MM.1S (cell line): Measurements from ENCODE around the gene ARFIP1.

ENCODE experiments used
- DNase-seq: peaks from one replicate; pipeline ENCODE4 v3.0.0-alpha.2; 2015
- H2AFZ ChIP-seq: fragments of 300-600 bp; sonication (generic); 2 replicates; pipeline ENCODE4 v1.6.0; 2016; ENCODE audit warnings: antibody characterized with exemption, low read length
- H3F3A ChIP-seq: fragments of 300-600 bp; sonication (generic); 2 replicates; pipeline ENCODE4 v1.6.1; 2016; ENCODE audit warnings: mild to moderate bottlenecking, antibody characterized with exemption, low read length, moderate library complexity, mixed read lengths; ENCODE audit not compliant: insufficient read depth
- H3K27ac ChIP-seq: fragments of 300-600 bp; sonication (generic); 2 replicates; pipeline ENCODE4 v1.5.1; 2016; ENCODE audit warnings: mild to moderate bottlenecking, low read length
- H3K27me3 ChIP-seq: fragments of 300-600 bp; sonication (generic); replicated peaks from 2 replicates; pipeline ENCODE4 v1.6.0; 2016; ENCODE audit warnings: low read length; ENCODE audit not compliant: insufficient read depth
- H3K36me3 ChIP-seq: fragments of 300-600 bp; sonication (generic); replicated peaks from 2 replicates; pipeline ENCODE4 v1.6.1; 2016; ENCODE audit warnings: mild to moderate bottlenecking, low read length, mixed read lengths; ENCODE audit not compliant: insufficient read depth
- H3K4me1 ChIP-seq: fragments of 300-600 bp; sonication (generic); 2 replicates; pipeline ENCODE4 v1.6.1; 2016; ENCODE audit warnings: low read length, mixed read lengths
- H3K4me2 ChIP-seq: fragments of 300-600 bp; sonication (generic); 2 replicates; pipeline ENCODE4 v1.6.0; 2016; ENCODE audit warnings: low read depth, low read length
- H3K4me3 ChIP-seq: fragments of 300-600 bp; sonication (generic); 2 replicates; pipeline ENCODE4 v1.5.1; 2016; ENCODE audit warnings: low read length, mixed read lengths
- H3K79me2 ChIP-seq: fragments of 300-600 bp; sonication (generic); 2 replicates; pipeline ENCODE4 v1.6.1; 2016; ENCODE audit warnings: mixed run types, low read length, mixed read lengths
- H3K9ac ChIP-seq: fragments of 300-600 bp; sonication (generic); 2 replicates; pipeline ENCODE4 v1.6.1; 2016; ENCODE audit warnings: low read length, mixed read lengths
- H3K9me2 ChIP-seq: fragments of 300-600 bp; sonication (generic); replicated peaks from 2 replicates; pipeline ENCODE4 v1.6.1; 2016; ENCODE audit warnings: mild to moderate bottlenecking, low read length, mixed read lengths; ENCODE audit not compliant: insufficient read depth
- H3K9me3 ChIP-seq: fragments of 300-600 bp; sonication (generic); replicated peaks from 2 replicates; pipeline ENCODE4 v1.6.1; 2016; ENCODE audit warnings: mild to moderate bottlenecking, low read length, mixed read lengths; ENCODE audit not compliant: insufficient read depth
- H4K20me1 ChIP-seq: fragments of 300-600 bp; sonication (generic); 2 replicates; pipeline ENCODE4 v1.6.1; 2016; ENCODE audit warnings: mild to moderate bottlenecking, low read length, moderate library complexity, mixed read lengths; ENCODE audit not compliant: insufficient read depth
- EZH2 ChIP-seq: fragments of 300-600 bp; sonication (generic); optimal IDR thresholded peaks from 2 replicates; pipeline ENCODE3; 2017; ENCODE audit warnings: low read depth, mild to moderate bottlenecking, antibody characterized with exemption, low read length, mixed read lengths
- EZH2phosphoT487 ChIP-seq: fragments of 300-600 bp; sonication (generic); IDR thresholded peaks from 2 replicates; pipeline ENCODE4 v1.6.1; 2018; ENCODE audit warnings: antibody characterized with exemption, low read length
- TF ChIP-seq, protein P1 (sequence below): fragments of 300-600 bp; sonication (generic); IDR thresholded peaks from 2 replicates; pipeline ENCODE4 v1.5.1; 2016; ENCODE audit warnings: antibody characterized with exemption, low read length, mixed read lengths

Gene ARFIP1

DNA sequence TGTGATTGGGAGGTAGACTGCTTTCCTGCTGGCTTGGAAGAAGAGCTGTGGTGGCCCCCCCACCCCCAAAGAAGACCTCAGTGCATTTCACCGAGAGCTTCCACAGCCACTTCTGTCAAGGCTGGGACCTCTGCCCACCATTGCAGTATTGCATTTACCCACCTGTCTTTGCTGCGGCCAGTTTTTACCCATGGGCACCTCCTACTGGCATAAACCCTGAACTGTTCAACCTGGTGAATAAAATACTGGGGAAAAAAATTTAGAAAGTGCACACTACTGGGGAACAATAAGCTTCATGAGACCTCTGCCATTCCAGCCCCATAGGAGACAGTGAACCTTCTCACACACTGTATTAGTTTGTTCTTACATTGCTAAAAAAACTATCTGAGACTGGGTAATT, 40.3 kb downstream of the ARFIP1 start:
- Histone ChIP-seq H3K9me2 (no peaks in the 10 kb centered on the region), H3K4me2 (no peak overlapping the region)
- TF ChIP-seq, protein P1, sequence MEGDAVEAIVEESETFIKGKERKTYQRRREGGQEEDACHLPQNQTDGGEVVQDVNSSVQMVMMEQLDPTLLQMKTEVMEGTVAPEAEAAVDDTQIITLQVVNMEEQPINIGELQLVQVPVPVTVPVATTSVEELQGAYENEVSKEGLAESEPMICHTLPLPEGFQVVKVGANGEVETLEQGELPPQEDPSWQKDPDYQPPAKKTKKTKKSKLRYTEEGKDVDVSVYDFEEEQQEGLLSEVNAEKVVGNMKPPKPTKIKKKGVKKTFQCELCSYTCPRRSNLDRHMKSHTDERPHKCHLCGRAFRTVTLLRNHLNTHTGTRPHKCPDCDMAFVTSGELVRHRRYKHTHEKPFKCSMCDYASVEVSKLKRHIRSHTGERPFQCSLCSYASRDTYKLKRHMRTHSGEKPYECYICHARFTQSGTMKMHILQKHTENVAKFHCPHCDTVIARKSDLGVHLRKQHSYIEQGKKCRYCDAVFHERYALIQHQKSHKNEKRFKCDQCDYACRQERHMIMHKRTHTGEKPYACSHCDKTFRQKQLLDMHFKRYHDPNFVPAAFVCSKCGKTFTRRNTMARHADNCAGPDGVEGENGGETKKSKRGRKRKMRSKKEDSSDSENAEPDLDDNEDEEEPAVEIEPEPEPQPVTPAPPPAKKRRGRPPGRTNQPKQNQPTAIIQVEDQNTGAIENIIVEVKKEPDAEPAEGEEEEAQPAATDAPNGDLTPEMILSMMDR, result no peak
- TF ChIP-seq EZH2phosphoT487 (no peak), EZH2 (no peak)

GRCh38 chr4:152822323-152822722, 42.6 kb downstream of the ARFIP1 start:
- Histone ChIP-seq H3K9me2 (no peaks in the 10 kb centered on the region), H3K4me3 (no peak overlapping the region), H3K27ac (no peak overlapping the region), H2AFZ (no peak overlapping the region), H3K4me1 (peaks cover 11% of the 10 kb centered on the region), H3K4me2 (no peak overlapping the region), H3K79me2 (peaks cover 11% of the 10 kb centered on the region; the same call in 1 of the 2 replicates), H4K20me1 (no peaks in the 10 kb centered on the region), H3K9ac (no peak overlapping the region), H3F3A (no peaks in the 10 kb centered on the region), H3K36me3 (no peaks in the 10 kb centered on the region), H3K9me3 (no peaks in the 10 kb centered on the region), H3K27me3 (no peaks in the 10 kb centered on the region)
- DNase-seq, result no peak
- TF ChIP-seq, protein P1, result no peak
- TF ChIP-seq EZH2, result no peak
- no peak for TF ChIP-seq EZH2phosphoT487

More for the DNA sequence above, 40.3 kb downstream of the ARFIP1 start:
- H3K36me3 ChIP-seq, result no peaks in the 10 kb centered on the region
- no peak overlapping the region for H3K27ac ChIP-seq
- H3K9ac ChIP-seq, result no peak overlapping the region
- H3F3A ChIP-seq, result peaks cover 4% of the 10 kb centered on the region; the same call in 1 of the 2 replicates
- peaks cover 17% of the 10 kb centered on the region; the same call in 1 of the 2 replicates for H3K79me2 ChIP-seq
- no peaks in the 10 kb centered on the region for H3K27me3 ChIP-seq
- peaks cover 30% of the 10 kb centered on the region for H3K4me1 ChIP-seq
- H4K20me1 ChIP-seq, result no peaks in the 10 kb centered on the region
- no peak overlapping the region for H3K4me3 ChIP-seq
- DNase-seq, result no peak
- H3K9me3 ChIP-seq, result no peaks in the 10 kb centered on the region
- no peak overlapping the region for H2AFZ ChIP-seq

DNA sequence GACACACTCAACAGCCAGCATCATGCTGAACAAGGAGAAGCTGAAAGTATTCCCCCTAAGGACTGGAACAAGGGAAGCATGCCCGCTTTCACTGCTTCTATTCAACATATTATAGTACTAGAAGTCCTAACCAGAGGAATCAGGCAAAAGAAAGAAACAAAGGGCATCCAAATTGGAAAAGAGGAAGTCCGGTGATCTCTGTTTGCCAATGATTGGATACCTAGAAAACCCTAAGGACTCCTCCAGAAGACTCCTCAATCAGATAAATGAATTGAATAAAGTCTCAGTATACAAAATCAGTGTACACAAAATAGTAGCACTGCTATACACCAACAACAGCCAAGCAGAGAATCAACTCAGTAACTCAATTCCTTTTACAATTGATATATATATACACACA, 44.8 kb downstream of the ARFIP1 start:
- Histone ChIP-seq H3K27me3 (no peaks in the 10 kb centered on the region), H3K9ac (no peak overlapping the region), H3K36me3 (no peaks in the 10 kb centered on the region), H3K4me2 (no peak overlapping the region), H2AFZ (no peak overlapping the region), H3K9me3 (no peaks in the 10 kb centered on the region), H3K27ac (no peak overlapping the region), H3F3A (no peaks in the 10 kb centered on the region), H3K4me3 (no peak overlapping the region), H3K4me1 (no peaks in the 10 kb centered on the region), H3K9me2 (no peaks in the 10 kb centered on the region), H4K20me1 (no peaks in the 10 kb centered on the region), H3K79me2 (no peaks in the 10 kb centered on the region)
- no peak for DNase-seq
- TF ChIP-seq, protein P1, result no peak
- TF ChIP-seq EZH2 (no peak), EZH2phosphoT487 (no peak)
